SK-N-SH treated with all-trans-retinoic acid at 6 μM for 48 hours (cell line): Measurements from ENCODE around the gene BAG5.

Experiments used
- ARNTL ChIP-seq: fragments of 450-650 bp; formaldehyde crosslinking; IDR thresholded peaks from 2 replicates; pipeline ENCODE4 v1.5.0; 2020; ENCODE audit warnings: low read depth, mild to moderate bottlenecking, moderate library complexity, borderline replicate concordance
- CSDC2 ChIP-seq: fragments of 250-450 bp; sonication (Bioruptor Pico); IDR thresholded peaks from 2 replicates; pipeline ENCODE4 v1.5.0; 2020; ENCODE audit warnings: mild to moderate bottlenecking, moderate library complexity
- OSR1 ChIP-seq: fragments of 250-450 bp; sonication (Bioruptor Pico); IDR thresholded peaks from 2 replicates; pipeline ENCODE4 v1.8.0; 2022; ENCODE audit warnings: moderate library complexity, mild to moderate bottlenecking, inconsistent platforms
- PATZ1 ChIP-seq: fragments of 250-450 bp; sonication (Bioruptor Pico); IDR thresholded peaks from 2 replicates; pipeline ENCODE4 v1.8.0; 2020; ENCODE audit warnings: mild to moderate bottlenecking, moderate library complexity, borderline replicate concordance
- POU6F1 ChIP-seq: fragments of 250-450 bp; sonication (Bioruptor Pico); IDR thresholded peaks from 2 replicates; pipeline ENCODE4 v1.8.0; 2021; ENCODE audit warnings: low read depth, mild to moderate bottlenecking, moderate library complexity, borderline replicate concordance
- RARB ChIP-seq: fragments of 250-450 bp; sonication (Bioruptor Pico); IDR thresholded peaks from 2 replicates; pipeline ENCODE4 v1.8.0; 2021; ENCODE audit warnings: mild to moderate bottlenecking, moderate library complexity
- TCF4 ChIP-seq: fragments of 250-450 bp; sonication (Bioruptor Pico); IDR thresholded peaks from 2 replicates; pipeline ENCODE4 v1.8.0; 2021; ENCODE audit warnings: mild to moderate bottlenecking, moderate library complexity, borderline replicate concordance
- ZFP3 ChIP-seq: fragments of 250-450 bp; sonication (Bioruptor Pico); IDR thresholded peaks from 2 replicates; pipeline ENCODE4 v1.5.0; 2020; ENCODE audit warnings: mild to moderate bottlenecking, moderate library complexity
- ZFP30 ChIP-seq: fragments of 450-650 bp; formaldehyde crosslinking; IDR thresholded peaks from 2 replicates; pipeline ENCODE4 v1.5.0; 2022; ENCODE audit warnings: mild to moderate bottlenecking, moderate library complexity

GRCh38 chr14:103576371-103577024 is 14.0 kb upstream of the BAG5 start:
- TF ChIP-seq POU6F1 (no peak), ARNTL (no peak), CSDC2 (no peak), RARB (CRISPR knock-in tag) (no peak), ZFP3 (CRISPR knock-in tag) (no peak), TCF4 (CRISPR knock-in tag) (no peak), ZFP30 (CRISPR knock-in tag) (no peak), PATZ1 (CRISPR knock-in tag) (no peak), OSR1 (no peak)
